Stimulated activated CD8-positive, alpha-beta memory T cell treated with anti-CD3 and anti-CD28 coated beads, Interleukin-12 subunit alpha, Interleukin-12 subunit beta, amount 100 ng/mL, for 4 hours (primary cell): ENCODE results near the gene SF3B2.
"Not testable (repeated sequence)": the region's sequence is repeated elsewhere in the genome, so short reads cannot be mapped to it uniquely, and the experiment has no call there.

Experiments
- DNase-seq: peaks from one replicate; pipeline ENCODE4 v3.0.0-alpha.2; 2020; ENCODE audit warnings: low read depth

Gene SF3B2, protein sequence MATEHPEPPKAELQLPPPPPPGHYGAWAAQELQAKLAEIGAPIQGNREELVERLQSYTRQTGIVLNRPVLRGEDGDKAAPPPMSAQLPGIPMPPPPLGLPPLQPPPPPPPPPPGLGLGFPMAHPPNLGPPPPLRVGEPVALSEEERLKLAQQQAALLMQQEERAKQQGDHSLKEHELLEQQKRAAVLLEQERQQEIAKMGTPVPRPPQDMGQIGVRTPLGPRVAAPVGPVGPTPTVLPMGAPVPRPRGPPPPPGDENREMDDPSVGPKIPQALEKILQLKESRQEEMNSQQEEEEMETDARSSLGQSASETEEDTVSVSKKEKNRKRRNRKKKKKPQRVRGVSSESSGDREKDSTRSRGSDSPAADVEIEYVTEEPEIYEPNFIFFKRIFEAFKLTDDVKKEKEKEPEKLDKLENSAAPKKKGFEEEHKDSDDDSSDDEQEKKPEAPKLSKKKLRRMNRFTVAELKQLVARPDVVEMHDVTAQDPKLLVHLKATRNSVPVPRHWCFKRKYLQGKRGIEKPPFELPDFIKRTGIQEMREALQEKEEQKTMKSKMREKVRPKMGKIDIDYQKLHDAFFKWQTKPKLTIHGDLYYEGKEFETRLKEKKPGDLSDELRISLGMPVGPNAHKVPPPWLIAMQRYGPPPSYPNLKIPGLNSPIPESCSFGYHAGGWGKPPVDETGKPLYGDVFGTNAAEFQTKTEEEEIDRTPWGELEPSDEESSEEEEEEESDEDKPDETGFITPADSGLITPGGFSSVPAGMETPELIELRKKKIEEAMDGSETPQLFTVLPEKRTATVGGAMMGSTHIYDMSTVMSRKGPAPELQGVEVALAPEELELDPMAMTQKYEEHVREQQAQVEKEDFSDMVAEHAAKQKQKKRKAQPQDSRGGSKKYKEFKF

DNA sequence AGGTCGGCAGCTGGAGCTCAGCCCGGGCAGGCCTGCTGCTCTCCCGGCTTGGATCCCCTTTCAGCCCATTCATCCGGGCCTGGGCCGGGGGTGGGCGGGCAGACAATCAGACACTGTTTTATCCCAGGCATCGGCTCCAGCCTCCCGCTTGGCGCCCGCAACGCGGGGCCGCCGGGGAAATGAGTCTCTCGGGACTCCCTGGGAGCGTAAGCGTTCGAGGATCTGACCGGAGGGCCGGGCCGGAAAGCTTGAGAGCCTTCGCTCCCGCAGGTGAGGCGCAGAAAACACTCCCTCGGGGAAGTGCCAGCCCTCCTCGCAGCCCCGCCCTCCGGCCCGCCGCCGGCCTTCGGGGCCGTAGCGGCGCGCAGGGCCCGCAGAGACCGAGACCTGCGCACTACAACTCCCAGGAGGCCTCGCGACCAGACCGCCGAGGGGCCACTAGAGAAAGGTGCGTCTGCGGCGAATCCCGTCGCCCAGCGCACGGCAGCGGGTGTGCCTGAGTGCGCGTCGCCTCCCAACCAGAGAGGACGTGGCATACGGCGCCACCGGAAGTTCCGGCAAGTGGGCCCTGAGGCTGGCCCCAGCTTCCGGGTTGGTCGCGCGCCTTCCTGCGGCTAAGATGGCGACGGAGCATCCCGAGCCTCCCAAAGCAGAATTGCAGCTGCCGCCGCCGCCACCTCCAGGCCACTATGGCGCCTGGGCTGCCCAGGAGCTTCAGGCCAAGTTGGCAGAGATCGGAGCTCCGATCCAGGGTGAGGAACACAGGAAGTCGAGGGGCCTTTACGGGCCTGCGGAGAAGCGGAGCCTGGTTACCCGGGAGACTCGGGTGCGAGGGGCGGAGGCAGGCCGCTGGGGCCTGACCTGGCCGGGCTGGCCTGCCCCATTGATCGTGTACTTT, at the start of gene SF3B2:
SF3B2 (plus strand) TSS at position 599 of the 898 bp plus-strand sequence; CDS start at position 620, 21 bp downstream.
- DNase-seq: peak; percentile 93

DNA sequence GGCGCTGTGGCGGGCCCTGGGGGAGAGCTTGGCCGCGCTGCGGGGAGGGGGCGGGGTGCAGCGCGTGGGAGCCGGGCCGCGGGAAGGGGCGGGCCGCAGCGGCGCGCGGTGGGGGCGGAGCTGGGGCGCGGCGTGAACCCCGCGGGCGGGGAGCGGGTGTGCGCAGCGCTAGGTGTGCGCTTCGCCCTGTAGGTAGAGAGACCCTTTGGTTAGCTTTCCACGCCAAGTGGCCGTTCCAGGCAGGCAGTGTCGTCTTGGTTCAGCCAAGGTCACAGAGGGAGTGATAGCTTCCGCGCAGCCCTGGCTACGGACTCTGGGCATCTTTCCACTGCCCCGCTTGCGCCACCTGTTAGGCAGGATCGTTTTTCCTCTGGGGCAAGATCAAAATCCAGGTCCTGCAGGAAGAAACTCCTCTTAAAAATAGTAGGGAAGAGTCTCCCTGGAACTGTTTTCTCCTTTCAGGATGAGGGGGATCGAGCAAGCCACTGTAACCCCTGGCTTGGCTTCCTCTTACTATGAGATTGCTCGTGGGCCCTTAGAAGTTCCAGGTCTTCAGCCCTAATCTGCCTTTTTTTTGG, 49.4 kb upstream of the SF3B2 start:
- peak; percentile 72 for DNase-seq

DNA sequence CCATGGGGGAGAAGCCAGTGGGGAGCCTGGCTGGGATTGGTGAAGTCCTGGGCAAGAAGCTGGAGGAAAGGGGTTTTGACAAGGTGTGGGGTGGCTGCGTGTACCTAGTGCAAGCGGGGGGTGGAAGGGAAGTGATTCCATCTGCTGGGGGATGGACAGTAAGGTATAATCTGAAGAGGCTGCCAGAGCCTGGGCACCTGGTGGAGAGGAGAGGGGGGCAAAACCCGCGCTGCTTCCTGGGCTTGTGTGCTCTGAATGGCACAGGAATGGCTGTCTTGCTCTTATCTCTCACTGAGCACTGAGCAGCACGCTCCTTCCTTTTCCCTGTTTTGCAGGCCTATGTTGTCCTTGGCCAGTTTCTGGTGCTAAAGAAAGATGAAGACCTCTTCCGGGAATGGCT, 48.9 kb upstream of the SF3B2 start:
- no peak for DNase-seq

DNA sequence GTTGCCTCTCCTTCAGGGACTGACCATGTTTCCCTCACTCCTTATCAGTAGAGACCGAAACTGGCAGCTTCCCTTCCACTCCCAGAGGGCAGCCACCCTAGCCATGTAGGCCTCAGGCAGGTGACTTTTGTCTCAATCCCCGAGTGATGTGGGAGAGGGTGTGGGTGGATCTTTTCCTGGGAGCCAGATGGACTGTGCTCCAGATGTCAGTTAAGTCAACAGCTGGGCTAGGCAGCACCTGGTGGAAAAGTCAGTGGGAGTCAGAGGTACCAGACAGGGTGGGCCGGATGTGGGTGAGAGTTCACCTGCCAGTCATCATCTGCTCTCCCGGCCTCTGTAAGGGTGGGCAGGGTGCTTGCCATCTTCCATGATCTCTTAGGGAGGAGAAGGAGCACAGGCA, 48.0 kb upstream of the SF3B2 start:
- no peak for DNase-seq

DNA sequence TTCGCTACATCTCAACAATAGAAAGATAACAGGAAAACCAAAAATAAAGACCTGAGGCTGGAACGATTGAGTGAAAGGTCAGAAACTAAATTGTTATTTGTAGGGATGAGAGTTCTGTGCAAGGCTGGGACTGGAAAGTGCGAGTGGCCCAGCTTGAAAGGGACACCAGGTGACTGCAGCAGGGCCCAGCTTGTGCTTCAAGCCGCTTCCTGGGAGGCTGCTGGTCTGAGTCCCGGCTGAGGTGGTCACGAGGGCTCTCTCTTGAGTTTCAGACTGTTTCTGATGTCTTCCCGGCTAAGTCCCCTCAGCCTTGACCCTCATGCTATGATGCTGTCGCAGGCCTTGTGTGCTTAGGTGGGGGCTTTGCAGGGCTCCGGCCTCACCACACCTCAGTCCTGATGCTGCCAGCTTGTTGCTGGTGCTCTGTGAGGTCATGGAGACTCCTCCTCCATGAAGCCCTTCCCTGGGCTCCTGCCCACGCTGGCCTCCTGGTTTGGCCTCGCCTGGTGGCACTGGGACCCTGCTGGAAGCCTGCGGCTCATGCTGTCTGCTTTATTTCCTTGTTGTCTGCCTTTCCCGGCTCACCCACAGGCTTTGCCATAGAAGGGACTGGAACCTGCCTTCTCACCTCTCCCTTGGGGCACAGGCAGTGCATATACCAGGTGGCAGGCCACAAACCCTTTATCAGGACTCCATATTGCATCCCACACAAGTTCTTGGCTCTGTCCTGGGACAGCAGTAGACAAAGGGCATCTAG, 45.9 kb upstream of the SF3B2 start:
- DNase-seq: no peak

DNA sequence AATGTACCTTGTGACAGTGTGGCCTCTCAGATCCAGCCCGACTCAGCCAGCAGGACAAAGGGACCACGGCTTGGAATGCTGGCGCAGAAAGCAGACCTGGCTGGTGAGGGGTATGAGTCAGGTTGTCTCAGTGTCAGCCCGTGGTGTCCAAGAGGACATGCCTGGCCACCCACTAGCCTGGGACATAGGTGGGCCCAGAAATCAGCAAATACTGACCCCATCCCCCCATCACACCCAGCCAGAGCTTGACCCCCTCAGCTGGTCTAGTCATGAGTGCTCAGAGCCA, 45.3 kb upstream of the SF3B2 start:
- DNase-seq: no peak

DNA sequence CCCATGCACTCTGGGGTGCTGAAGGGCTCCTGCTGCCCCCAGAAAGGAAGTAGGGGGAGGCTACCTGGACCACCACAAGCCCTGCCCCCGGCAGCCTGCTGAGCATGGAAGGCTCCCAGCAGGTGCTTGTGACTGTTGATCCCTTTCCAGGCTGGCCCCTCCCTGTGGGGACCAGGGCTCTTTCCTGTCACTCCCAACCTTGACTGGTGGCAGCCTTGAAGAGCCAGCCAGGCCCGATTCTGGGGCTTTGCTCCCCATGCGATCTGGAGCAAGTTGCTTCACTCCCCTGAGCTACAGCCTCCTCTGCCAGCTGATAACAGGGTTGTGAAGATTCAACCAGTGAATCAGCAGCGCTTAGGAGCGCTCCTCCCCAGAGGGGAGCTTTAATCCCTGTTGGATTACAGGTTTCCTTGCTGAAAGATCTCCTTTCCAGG, 44.9 kb upstream of the SF3B2 start:
- DNase-seq: no peak

DNA sequence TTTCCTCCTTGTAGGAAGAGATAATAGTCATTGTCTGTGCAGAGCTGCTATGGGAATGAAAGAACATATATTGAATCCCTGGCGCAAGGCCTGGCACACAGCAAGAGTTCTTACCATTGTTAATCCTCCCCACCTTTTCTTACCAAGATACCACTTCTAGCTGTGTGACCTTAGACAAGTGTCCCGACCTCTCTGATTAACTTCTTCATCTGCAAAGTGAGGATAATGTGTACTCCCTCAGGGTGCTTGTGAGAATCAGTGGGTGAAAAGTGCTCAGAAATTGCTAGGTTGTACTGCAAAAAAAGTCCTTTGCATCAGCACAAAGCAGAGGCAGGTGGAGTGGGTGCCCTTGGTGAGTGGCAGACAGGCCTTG, 44.1 kb upstream of the SF3B2 start:
- DNase-seq: no peak

DNA sequence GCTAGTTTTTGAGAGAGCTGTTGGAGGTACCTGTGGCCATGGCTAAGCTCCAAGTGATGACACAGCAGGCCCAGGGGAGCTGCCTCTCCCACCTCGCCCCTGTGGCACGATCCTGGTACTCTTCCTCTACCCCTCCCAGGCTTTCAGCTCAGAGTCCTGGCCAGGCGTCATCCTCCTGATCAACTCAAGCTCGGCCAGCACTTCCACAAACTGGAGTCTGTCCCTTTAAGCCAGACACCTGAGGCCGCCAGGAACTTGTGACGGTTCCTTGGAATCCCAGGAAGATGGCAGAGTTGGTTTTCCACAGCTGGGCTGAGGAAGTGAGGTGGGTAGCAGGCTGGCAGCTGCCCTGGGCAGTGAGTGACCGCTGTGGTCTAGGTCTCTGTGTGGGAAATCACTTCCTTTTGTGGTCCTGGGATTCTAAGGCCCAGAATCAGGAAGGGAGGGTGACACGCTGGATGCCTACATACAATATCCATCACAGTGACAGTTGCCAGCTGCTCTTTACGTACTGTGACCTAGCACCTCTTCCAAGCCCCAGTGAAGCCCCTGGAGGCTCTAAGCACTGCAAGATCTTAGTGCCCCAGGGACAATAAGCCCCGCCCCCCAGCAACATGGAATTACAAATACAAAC, 43.6 kb upstream of the SF3B2 start:
- DNase-seq: no peak

DNA sequence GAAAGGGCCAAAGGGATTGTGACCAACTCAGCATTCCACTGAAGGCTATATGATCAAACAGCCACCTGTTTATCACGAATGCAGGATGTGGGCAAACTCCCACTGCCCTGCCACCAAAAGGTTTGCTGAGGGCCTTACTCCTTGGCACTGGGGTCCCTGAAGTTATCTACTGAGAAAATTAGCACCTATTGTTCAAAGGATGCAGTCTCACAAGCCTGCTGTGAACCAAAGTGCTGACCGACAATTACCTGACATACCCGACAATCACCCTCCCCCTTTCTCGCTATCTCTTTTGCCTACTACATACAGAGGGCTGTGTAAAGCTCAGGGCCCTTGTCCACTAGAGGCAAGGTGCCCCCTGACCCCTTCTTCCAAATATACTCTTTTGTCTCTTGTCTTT, 42.1 kb upstream of the SF3B2 start:
- DNase-seq: not testable (repeated sequence)

DNA sequence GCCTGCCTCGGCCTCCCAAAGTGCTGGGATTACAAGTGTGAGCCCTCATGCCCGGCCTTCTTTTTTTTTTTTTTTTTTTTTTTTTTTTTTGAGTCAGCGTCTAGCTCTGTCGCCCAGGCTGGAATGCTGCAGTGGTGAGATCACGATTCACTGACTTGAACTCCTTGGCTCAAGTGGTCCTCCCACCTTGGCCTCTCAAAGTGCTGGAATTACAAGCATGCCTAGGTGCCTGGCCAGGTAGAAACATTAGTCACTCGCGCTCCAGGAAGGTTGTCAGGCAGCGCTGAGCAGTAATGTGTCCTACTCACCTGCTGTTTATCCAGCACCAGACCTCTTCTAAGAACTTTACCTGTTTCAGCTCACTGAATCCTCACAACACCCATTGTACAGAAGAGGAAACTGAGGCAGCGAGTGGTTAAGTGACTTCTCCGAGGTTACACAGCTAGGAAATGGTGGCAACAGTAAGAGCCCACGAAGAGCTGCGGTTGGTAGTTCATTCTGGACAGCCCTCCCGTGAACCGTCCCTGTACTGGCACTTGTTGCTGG, 40.9 kb upstream of the SF3B2 start:
- no peak for DNase-seq

DNA sequence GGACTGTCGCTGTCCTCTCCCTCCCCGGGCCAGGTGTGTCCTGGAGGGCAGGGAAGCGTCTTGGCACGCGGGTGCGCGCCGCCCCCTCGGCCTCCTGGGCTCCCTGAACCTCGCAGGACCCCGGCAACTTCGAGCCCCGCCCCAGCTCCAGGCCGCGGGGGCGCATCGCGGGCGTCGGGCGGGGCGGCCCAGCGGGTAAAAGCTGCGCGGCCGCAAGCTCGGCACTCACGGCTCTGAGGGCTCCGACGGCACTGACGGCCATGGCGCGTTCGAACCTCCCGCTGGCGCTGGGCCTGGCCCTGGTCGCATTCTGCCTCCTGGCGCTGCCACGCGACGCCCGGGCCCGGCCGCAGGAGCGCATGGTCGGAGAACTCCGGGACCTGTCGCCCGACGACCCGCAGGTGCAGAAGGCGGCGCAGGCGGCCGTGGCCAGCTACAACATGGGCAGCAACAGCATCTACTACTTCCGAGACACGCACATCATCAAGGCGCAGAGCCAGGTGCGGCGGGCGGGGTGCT, 40.3 kb upstream of the SF3B2 start, which contains the start of gene CST6:
CST6 (plus strand) TSS at position 224 of the 519 bp plus-strand sequence; CDS start at position 261, 37 bp downstream.
- no peak for DNase-seq

DNA sequence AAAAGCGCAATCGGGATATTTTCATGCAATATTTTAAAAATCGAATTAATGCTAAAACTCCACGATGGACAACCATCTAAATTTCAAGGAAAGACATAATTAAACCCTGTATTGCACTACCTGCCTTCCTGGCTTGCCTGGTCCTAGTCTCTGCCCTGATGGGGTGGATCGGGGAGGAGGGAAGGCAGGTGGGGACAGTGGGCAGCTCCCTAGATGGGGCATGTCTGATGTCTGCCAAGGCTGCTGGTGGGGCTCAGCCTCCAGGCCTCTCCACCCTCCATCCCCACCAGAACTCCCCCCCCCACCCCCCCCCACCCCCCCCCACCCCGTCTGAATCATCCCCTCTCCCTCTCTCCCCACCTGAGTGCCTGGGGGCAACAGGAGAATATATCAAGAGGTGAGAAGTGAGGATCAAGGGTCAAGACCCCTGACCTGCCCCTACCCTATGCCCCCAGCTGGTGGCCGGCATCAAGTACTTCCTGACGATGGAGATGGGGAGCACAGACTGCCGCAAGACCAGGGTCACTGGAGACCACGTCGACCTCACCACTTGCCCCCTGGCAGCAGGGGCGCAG, 39.7 kb upstream of the SF3B2 start:
- DNase-seq: no peak

DNA sequence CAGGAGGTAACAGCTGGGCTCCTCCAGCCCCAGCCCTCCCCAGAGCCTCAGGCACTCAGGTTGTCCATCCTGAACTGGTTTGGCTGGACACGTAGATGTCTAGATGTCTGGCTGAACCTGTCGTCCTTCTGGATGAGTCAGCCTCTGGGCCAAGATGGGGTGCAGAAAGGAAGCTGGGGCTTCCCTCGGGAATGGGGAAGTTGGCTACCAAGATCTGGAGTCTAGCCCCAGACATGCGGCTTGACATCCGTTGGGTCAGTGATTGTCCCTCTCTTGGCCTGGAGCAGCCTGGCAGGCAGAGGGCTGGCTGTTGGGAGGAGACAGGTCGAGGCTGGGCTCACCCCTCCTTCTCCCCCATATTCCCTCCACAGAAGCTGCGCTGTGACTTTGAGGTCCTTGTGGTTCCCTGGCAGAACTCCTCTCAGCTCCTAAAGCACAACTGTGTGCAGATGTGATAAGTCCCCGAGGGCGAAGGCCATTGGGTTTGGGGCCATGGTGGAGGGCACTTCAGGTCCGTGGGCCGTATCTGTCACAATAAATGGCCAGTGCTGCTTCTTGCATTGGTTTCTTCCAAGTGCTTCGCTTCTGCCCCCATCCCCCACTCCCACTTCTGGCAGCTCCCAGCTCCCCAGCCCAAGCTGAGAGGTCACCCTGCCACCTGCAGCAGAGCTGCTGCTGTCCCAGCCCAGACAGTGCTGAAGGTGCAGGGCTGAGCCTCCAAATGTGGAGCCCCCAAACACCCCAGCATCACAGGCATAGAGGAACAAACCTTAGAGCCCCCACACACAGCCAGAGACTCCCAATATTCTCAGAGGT, 39.0 kb upstream of the SF3B2 start:
- DNase-seq: no peak

DNA sequence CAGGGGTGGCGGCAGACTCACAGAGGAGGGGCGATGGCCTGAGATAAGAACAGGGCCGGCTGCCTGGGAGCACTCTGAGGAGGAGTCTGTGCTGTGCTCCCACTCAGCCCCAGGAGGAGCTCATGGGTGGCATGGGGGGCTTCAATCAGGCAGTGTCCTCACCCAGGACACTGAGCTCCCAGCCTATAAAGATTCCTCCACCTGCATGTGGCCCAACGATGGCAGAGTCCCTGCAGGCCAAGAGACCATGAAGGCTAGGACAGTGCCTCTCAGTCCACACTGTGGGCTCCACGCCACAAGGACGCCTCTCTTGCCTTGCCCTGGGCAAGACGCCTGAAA, 38.4 kb upstream of the SF3B2 start:
- no peak for DNase-seq

DNA sequence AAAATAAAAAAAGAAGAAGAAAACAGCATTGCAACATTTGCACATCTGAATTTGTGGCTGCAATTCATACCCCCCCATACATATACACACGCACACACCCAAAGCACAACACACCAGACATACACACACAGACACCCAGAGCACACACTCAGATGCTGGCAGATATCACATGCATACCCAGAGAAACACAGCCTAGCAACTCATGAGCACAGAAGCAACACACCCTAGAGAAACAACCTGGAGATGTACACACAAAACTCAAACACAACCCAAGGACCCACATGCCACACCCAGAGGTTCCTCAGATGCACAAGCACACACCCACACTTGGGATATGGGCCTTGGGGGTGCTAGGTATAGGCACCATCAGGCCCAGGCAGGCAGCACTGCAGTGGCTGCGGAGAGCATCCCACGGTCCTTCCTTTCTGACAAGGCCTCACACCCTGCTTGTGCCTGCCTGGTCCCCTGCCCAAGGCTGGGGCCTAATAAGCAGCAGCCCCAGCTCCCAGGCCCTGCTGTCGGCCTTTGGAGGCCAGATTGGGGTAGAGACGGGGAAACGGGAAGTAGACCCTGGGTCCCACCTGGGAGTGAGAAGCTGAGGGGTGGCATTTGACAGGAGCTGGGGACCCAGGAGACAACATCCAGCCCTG, 37.2 kb upstream of the SF3B2 start:
- no peak for DNase-seq

DNA sequence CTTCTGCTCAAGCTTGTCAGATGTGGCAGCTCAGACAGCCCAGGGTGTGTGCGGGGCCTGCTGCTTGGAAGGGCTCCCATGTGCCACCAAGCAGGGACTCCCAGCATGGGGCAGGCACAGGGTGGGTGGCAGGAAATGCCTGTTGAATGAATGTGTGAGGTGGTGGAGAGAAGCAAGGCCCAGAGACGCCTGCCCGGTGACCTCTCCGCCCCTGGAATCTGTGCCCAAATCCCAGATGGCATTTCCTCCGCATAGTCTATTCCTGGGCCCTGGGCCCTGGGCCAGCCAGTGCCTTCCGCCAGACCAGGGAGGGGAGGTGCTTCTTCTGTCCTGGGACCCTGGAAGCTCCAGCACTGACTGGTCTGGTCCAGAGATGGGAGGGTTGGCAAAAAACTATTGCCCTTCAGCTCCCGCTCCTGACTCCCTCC, 36.7 kb upstream of the SF3B2 start:
- DNase-seq: no peak
